Femur (tissue), 1 donor: ENCODE results near the gene JAZF1.

Experiments
- DNase-seq: peaks from one replicate; pipeline ENCODE4 v3.0.0-alpha.2; 2017

JAZF1 gene

DNA sequence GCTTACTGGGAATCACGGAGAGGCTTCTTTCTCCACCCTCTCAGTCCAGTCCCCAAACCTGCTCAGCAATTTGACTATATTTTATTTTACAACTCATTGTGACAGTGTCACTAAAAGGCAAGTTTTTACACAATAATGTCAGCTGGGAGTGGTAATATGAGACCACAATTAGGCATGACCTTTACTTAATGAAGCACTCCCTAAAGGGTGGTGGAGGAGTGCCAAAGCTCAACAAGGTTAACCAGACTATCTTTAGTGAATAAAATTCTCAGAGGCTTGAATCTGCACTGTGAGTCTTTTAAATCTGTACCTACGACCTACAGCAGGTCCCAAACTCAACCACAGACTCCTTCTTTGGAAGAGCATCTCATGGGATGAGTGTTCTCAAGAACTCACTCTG lies 225.0 kb downstream of the JAZF1 start:
- no peak for DNase-seq

GRCh38 chr7:27955011-27955410 lies 225.6 kb downstream of the JAZF1 start:
- DNase-seq = no peak

- no peak for DNase-seq
These were observed 226.8 kb downstream of the JAZF1 start for GRCh38 chr7:27953777-27954176.

- no peak for DNase-seq
These were observed 227.2 kb downstream of the JAZF1 start for GRCh38 chr7:27953361-27953760.

DNA sequence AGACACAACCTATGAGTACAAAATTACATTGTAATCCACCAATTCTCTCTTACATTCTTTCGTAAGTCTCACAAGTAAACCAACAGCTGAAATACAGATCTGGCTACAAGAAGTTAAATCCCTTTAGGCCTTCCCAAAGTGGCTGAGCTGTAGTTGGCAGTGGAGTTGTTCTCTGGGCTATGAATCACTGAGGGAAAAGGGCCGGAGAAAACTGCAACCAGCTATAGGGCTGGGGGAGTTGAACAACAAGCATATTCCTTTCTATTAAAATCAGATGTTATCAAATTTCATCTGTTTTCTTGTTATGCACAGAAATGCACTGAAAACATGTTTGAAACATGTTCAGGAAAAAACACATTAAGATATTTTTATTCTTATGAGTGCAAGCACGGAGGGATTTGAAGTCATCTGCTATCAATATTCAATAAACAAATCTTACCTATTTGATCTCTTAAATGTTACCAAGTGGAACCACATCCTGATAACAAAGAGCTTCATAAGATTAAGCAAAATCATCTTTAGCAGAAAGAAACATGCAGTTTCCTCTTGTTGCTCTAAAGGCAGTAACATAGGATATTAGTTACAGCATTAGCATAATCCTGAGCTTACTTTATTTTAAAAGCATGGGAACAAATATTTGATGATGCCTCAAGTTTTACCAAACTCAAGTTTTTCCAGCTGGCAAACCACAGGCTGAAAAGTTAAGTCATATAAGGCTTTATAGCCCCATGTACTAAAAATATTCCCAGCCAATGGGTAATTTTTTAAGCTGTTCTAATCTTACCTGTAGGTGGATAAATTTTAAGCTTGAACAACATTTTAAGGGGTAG lies 227.9 kb downstream of the JAZF1 start:
- no peak for DNase-seq

- no peak for DNase-seq
These were observed 230.5 kb downstream of the JAZF1 start for GRCh38 chr7:27950123-27950522.

- DNase-seq = no peak
These were observed 231.7 kb downstream of the JAZF1 start for GRCh38 chr7:27948861-27949260.

- DNase-seq = no peak
These were observed 232.9 kb downstream of the JAZF1 start for GRCh38 chr7:27947586-27948278.

- DNase-seq = no peak
These were observed 234.2 kb downstream of the JAZF1 start for GRCh38 chr7:27946351-27946750.

GRCh38 chr7:27945058-27945795 lies 235.4 kb downstream of the JAZF1 start:
- DNase-seq = no peak

DNA sequence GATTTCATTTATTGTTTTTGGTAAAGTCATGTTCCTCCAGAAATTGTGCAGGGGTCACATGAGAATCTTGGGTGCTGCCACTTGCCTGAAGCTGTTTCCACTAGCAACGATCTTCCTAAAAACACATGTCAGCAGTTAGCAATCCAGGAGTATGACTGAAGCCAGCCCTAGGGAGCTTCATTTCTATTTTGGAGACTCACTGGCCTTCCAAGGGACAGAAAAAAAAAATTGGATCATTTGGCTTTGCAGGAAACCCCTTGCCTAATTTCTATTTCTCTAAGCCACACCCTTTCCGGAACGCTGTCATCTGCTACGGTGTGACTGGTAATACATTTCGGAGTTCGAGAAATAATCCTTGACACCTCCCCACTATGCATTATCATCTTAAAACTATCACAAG lies 236.0 kb downstream of the JAZF1 start:
- DNase-seq = peak; percentile 51

DNA sequence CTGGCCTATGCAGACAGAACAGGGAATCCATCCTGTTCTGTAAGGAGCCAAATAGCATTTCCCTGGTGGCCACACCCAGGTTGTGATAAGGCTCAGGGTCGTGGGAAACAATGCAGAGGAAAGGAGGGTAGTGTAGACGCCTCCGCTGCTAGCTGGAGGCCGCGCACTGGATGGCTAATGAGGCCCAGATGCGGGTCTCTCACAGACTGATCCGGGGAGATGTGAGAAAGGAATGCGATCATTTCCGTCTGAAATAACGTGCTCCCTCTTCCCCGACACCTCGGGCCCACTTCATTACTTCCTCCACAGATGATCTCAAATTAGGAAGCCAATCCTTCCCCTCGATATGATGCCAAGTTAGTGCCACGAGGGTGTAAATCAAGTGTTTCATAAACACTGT lies 237.4 kb downstream of the JAZF1 start:
- no peak for DNase-seq

DNA sequence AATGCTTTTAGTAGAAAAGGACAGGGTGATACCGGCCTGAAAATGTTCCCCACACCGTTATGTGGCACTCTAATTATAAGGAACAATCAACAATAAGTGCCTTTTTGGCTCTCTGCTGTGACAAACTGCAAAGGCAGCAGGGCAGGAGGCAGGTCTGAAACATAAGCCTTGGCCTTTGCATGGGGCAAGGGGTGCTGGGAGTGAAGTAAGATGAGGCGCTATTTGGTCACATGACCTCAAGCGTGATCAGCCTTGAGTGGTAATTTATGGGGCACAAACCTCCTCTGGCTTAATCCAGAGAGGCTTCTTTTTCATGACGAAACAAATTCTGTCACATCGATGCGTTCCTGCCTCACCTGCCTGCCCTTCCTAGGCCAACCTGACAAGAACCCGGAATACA lies 237.9 kb downstream of the JAZF1 start:
- DNase-seq = no peak

DNA sequence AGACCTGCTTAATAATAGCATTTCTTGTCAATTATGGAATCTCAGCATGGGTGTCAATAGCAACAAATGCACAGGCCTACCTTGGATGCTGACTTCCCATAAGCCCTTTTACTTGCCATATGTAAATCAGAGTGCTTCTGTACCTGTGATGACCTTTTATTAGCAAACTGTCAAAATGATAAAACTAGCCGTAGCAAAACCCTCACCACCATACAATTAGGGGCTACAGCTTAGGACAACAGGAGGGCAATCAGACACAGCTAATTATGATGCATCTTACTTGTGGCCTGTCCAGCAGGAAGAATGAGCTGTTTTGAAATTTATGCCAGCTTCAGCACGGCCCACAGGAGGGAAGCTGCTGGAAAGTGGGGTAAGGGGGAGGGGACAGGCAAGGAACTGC lies 239.1 kb downstream of the JAZF1 start:
- no peak for DNase-seq

- DNase-seq = no peak
These were observed 240.3 kb downstream of the JAZF1 start for GRCh38 chr7:27940341-27940740.

GRCh38 chr7:27939893-27940292 lies 240.7 kb downstream of the JAZF1 start:
- DNase-seq = no peak

DNA sequence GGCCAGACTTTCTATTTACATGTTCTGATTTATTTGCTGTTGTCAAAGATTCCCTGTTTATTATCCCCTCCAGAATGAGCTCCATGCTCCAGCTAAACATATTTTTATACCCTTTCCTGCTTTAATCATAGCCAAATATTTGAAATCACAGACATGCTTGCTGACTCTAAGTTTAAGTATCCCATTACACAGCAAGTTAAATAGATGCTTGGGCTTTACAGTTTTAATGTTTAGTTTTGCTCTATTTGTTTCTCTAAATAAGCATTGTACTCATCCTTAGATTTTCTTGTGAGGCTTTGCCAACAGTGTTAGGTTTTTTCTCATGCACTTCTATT lies 243.9 kb downstream of the JAZF1 start:
- no peak for DNase-seq

GRCh38 chr7:27936047-27936767 lies 244.4 kb downstream of the JAZF1 start:
- DNase-seq = no peak

GRCh38 chr7:27933671-27934565 lies 246.7 kb downstream of the JAZF1 start:
- DNase-seq = no peak

DNA sequence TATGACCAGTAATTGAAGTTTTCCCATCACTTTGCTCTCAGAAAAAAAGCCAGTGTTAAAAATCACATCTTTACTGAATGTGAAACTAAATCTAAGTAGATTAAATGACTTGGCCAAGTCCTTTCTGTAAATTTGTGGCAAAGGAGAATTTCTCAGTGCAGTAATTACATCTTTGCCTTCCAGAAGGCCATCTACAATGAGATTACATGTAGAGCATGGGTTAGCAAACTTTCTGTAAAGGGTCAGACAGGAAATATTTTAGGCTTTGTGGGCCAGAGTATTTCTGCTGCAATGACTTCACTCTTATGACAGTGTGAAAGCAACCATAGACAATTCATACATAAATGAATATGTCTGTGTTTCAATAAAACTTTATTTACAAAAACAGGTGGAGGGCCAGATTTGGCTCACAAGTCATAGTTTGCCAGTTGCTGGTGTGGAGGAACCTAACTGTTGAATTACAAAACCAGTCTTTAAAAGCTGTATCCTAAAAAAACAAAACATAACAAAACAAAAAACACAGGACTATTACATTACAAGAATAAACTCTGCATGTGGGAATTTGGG lies 249.6 kb downstream of the JAZF1 start:
- DNase-seq = no peak

DNA sequence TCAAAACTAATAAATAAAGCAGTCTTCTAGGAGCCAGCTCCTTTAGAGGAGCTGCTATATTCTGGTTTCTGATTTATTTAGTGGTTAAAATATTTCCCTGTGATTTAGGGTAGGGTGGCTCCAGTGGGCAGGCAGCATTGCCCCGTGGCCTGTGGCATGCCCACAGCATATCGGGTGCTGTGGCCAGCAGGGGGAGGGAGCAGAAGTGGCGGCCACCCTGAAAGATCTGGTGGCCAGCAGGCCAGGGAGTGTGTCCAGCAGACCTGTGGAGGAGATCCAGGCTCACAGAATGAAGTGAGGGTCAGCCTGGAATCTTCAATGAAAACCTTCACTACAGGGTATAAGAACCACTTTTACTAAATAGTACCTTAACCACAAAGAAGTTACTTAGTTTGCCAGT lies 251.5 kb downstream of the JAZF1 start:
- DNase-seq = no peak

DNA sequence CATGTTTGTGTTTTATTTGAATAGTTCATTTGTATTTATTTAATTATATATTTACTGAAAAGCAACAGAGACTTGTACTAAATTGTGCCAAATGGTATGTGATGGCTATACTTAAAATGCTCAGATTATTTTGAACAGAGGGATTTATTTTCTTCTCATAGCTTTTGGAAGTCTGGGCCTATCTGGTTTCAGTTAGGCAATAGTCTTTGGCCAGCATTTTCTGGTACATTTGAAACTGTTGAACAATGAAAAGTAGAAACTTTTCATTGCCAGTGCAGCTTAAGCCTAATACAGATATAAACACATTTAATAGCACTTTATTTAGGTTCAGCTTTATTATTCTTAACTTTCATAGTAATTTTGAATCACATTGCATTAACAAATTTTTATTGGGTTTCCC lies 252.6 kb downstream of the JAZF1 start:
- DNase-seq = no peak
